GM21717 (cell line): ENCODE data around the gene GLCCI1.

Source experiments
- ATAC-seq: cut with Tn5 transposase; IDR thresholded peaks from one replicate; pipeline ENCODE4 v1.9.1; 2021; ENCODE audit warnings: mild to moderate bottlenecking, moderate library complexity; ENCODE audit not compliant: unreplicated experiment

GLCCI1 gene

GRCh38 chr7:8126601-8127167 lies 158.1 kb downstream of the GLCCI1 start:
- no peak for ATAC-seq

GRCh38 chr7:8128449-8129317 lies 160.1 kb downstream of the GLCCI1 start:
- ATAC-seq = no peak

- ATAC-seq = no peak
Measured at GRCh38 chr7:8129318-8129659, 160.7 kb downstream of the GLCCI1 start.

- no peak for ATAC-seq
Measured at GRCh38 chr7:8130663-8131062, 162.1 kb downstream of the GLCCI1 start.

GRCh38 chr7:8131694-8132605 lies 163.4 kb downstream of the GLCCI1 start:
- ATAC-seq = peak; percentile 46

- ATAC-seq = peak; percentile 30
Measured at GRCh38 chr7:8133188-8133848, 164.7 kb downstream of the GLCCI1 start.

GRCh38 chr7:8134089-8134733 lies 165.6 kb downstream of the GLCCI1 start:
- ATAC-seq = peak; percentile 74

GRCh38 chr7:8135417-8135816 lies 166.8 kb downstream of the GLCCI1 start:
- ATAC-seq = no peak

- no peak for ATAC-seq
Measured at GRCh38 chr7:8136051-8136730, 167.6 kb downstream of the GLCCI1 start.
